GM18499 (cell line): ENCODE measurements around the gene ANO6.

Experiments used
- ATAC-seq: cut with Tn5 transposase; IDR thresholded peaks from one replicate; pipeline ENCODE4 v1.9.1; 2021; ENCODE audit warnings: moderate number of reproducible peaks; ENCODE audit not compliant: insufficient read depth, unreplicated experiment

Gene ANO6

GRCh38 chr12:45273717-45274271 is 57.9 kb downstream of the ANO6 start:
- ATAC-seq: no peak

- ATAC-seq: no peak
Measured at GRCh38 chr12:45276154-45276755, 60.4 kb downstream of the ANO6 start.

- no peak for ATAC-seq
Measured at GRCh38 chr12:45278447-45278846, 62.6 kb downstream of the ANO6 start.

GRCh38 chr12:45279931-45280830 is 64.3 kb downstream of the ANO6 start:
- no peak for ATAC-seq

- no peak for ATAC-seq
Measured at GRCh38 chr12:45281994-45282393, 66.1 kb downstream of the ANO6 start.

GRCh38 chr12:45282411-45282810 is 66.5 kb downstream of the ANO6 start:
- ATAC-seq: no peak

GRCh38 chr12:45284096-45284901 is 68.4 kb downstream of the ANO6 start:
- no peak for ATAC-seq

GRCh38 chr12:45285717-45286116 is 69.8 kb downstream of the ANO6 start:
- no peak for ATAC-seq

- no peak for ATAC-seq
Measured at GRCh38 chr12:45286621-45287020, 70.7 kb downstream of the ANO6 start.

- ATAC-seq: no peak
Measured at GRCh38 chr12:45289245-45290215, 73.6 kb downstream of the ANO6 start.

- ATAC-seq: no peak
Measured at GRCh38 chr12:45290216-45290605, 74.3 kb downstream of the ANO6 start.

- ATAC-seq: no peak
Measured at GRCh38 chr12:45291518-45291917, 75.6 kb downstream of the ANO6 start.

- ATAC-seq: no peak
Measured at GRCh38 chr12:45292486-45293195, 76.7 kb downstream of the ANO6 start.

GRCh38 chr12:45294906-45295305 is 79.0 kb downstream of the ANO6 start:
- ATAC-seq: no peak

- ATAC-seq: no peak
Measured at GRCh38 chr12:45296046-45296586, 80.2 kb downstream of the ANO6 start.

- ATAC-seq: no peak
Measured at GRCh38 chr12:45298047-45298446, 82.2 kb downstream of the ANO6 start.

GRCh38 chr12:45298721-45299692 is 83.1 kb downstream of the ANO6 start:
- no peak for ATAC-seq
